HL-60 (cell line): ENCODE results near the gene PLXNB3.

Experiments used
- POLR2AphosphoS5 ChIP-seq: IDR thresholded peaks from 2 replicates; pipeline ENCODE4 v1.6.1; 2012; ENCODE audit warnings: low read depth
- REST ChIP-seq: IDR thresholded peaks from 2 replicates; pipeline ENCODE4 v1.6.1; 2012; ENCODE audit warnings: low read depth; ENCODE audit not compliant: insufficient replicate concordance
- SPI1 ChIP-seq: IDR thresholded peaks from 2 replicates; pipeline ENCODE4 v1.6.1; 2012; ENCODE audit warnings: low read depth, mild to moderate bottlenecking, borderline replicate concordance
- TF ChIP-seq, protein P1 (sequence below): IDR thresholded peaks from one replicate; pipeline ENCODE4 v1.5.1; 2011; ENCODE audit warnings: low read length, control low read depth, inconsistent platforms; ENCODE audit not compliant: insufficient read depth

- TF ChIP-seq, protein P1, sequence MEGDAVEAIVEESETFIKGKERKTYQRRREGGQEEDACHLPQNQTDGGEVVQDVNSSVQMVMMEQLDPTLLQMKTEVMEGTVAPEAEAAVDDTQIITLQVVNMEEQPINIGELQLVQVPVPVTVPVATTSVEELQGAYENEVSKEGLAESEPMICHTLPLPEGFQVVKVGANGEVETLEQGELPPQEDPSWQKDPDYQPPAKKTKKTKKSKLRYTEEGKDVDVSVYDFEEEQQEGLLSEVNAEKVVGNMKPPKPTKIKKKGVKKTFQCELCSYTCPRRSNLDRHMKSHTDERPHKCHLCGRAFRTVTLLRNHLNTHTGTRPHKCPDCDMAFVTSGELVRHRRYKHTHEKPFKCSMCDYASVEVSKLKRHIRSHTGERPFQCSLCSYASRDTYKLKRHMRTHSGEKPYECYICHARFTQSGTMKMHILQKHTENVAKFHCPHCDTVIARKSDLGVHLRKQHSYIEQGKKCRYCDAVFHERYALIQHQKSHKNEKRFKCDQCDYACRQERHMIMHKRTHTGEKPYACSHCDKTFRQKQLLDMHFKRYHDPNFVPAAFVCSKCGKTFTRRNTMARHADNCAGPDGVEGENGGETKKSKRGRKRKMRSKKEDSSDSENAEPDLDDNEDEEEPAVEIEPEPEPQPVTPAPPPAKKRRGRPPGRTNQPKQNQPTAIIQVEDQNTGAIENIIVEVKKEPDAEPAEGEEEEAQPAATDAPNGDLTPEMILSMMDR = no peak
- TF ChIP-seq REST = no peak
- no peak for TF ChIP-seq SPI1
- no peak for TF ChIP-seq POLR2AphosphoS5
Measured at GRCh38 chrX:153776120-153776599, 12.1 kb downstream of the PLXNB3 start.
